IMR-90 (cell line): ENCODE data around the gene SCN8A. TPM values are rescaled to one million over a fixed set of nuclear protein-coding genes. Genes with fewer than 3 reads are reported as not detected.

Experiments used
- ATAC-seq: fragments of 200-7000 bp; cut with Tn5 transposase; 2 replicates; pipeline ENCODE4 v1.9.1; 2020; ENCODE audit warnings: low read depth, mild to moderate bottlenecking, moderate library complexity
- BruUV-seq: library from RNA; stranded (reverse); fragments of 400-500 nt; replicated peaks from 2 replicates; lab custom pipeline; 2021; lab: Mats Ljungman, UMichigan
- CTCF ChIA-PET: fragments of 300-600 bp; formaldehyde crosslinking; extraction: SDS; loops from one replicate; lab custom pipeline; 2021; ENCODE audit warnings: antibody characterized with exemption; lab: Yijun Ruan, JAX
- POLR2A ChIA-PET: fragments of 300-600 bp; sonication (Branson Sonifier 250); formaldehyde crosslinking; loops from one replicate; lab custom pipeline; 2022; ENCODE audit warnings: antibody characterized with exemption; ENCODE audit not compliant: unreplicated experiment; lab: Charles Lee
- DNase-seq: peaks from one replicate; pipeline ENCODE4 v3.0.0; 2013
- H2AFZ ChIP-seq: replicated peaks from 2 replicates; pipeline ENCODE3; 2013; ENCODE audit warnings: low read length, mild to moderate bottlenecking; ENCODE audit not compliant: poor library complexity
- H2AK5ac ChIP-seq: 2 replicates; pipeline ENCODE4 v1.6.1; 2013; ENCODE audit warnings: low read depth, low read length, inconsistent platforms
- H2AK9ac ChIP-seq: replicated peaks from 2 replicates; pipeline ENCODE3; 2013; ENCODE audit warnings: mild to moderate bottlenecking, low read depth, low read length, moderate library complexity; ENCODE audit not compliant: poor library complexity
- H2BK120ac ChIP-seq: 2 replicates; pipeline ENCODE4 v1.6.1; 2013; ENCODE audit warnings: low read depth, low read length, inconsistent platforms
- H2BK15ac ChIP-seq: 3 replicates; pipeline ENCODE4 v1.6.1; 2013; ENCODE audit warnings: low read depth, low read length, inconsistent platforms
- H2BK20ac ChIP-seq: 2 replicates; pipeline ENCODE4 v1.6.1; 2013; ENCODE audit warnings: low read depth, mild to moderate bottlenecking, inconsistent platforms, low read length, moderate library complexity
- H2BK5ac ChIP-seq: 2 replicates; pipeline ENCODE4 v1.6.1; 2013; ENCODE audit warnings: mild to moderate bottlenecking, low read depth, low read length, inconsistent platforms; ENCODE audit not compliant: poor library complexity, severe bottlenecking
- H3K14ac ChIP-seq: replicated peaks from 2 replicates; pipeline ENCODE4 v1.6.1; 2013; ENCODE audit warnings: low read depth, low read length, inconsistent platforms
- H3K18ac ChIP-seq: 2 replicates; pipeline ENCODE4 v1.6.1; 2013; ENCODE audit warnings: low read depth, low read length, control low read depth
- H3K23ac ChIP-seq: 2 replicates; pipeline ENCODE4 v1.6.1; 2013; ENCODE audit warnings: low read depth, low read length, inconsistent platforms
- H3K27ac ChIP-seq: 2 replicates; pipeline ENCODE4 v1.5.1; 2013; ENCODE audit warnings: mild to moderate bottlenecking, control low read depth, low read length; ENCODE audit not compliant: insufficient read depth
- H3K27me3 ChIP-seq: 2 replicates; pipeline ENCODE4 v1.6.1; 2013; ENCODE audit warnings: low read length; ENCODE audit not compliant: control insufficient read depth, insufficient read depth
- H3K36me3 ChIP-seq: 2 replicates; pipeline ENCODE4 v1.6.1; 2013; ENCODE audit warnings: low read length, mixed read lengths; ENCODE audit not compliant: control insufficient read depth, insufficient read depth
- H3K4ac ChIP-seq: 2 replicates; pipeline ENCODE4 v1.6.1; 2013; ENCODE audit warnings: low read depth, low read length, inconsistent platforms
- H3K4me1 ChIP-seq: 2 replicates; pipeline ENCODE4 v1.6.1; 2013; ENCODE audit warnings: low read length, mixed read lengths; ENCODE audit not compliant: control insufficient read depth, insufficient read depth
- H3K4me2 ChIP-seq: 2 replicates; pipeline ENCODE4 v1.6.1; 2013; ENCODE audit warnings: low read depth, mild to moderate bottlenecking, control low read depth, low read length, moderate library complexity
- H3K4me3 ChIP-seq: 2 replicates; pipeline ENCODE4 v1.5.1; 2013; ENCODE audit warnings: low read depth, mild to moderate bottlenecking, control low read depth, low read length, moderate library complexity; ENCODE audit not compliant: insufficient read depth
- H3K56ac ChIP-seq: 2 replicates; pipeline ENCODE4 v1.6.1; 2013; ENCODE audit warnings: low read length, inconsistent platforms; ENCODE audit not compliant: insufficient read depth; ENCODE audit errors: extremely low read depth
- H3K79me1 ChIP-seq, 2 experiments: 2 replicates each; pipeline ENCODE4 v1.6.1; 2013; ENCODE audit warnings: low read length in 2 of 2, inconsistent platforms in 1 of 2, low read depth in 1 of 2
- H3K9ac ChIP-seq: 2 replicates; pipeline ENCODE4 v1.6.1; 2013; ENCODE audit warnings: low read depth, low read length, control low read depth
- H3K9me1 ChIP-seq: 2 replicates; pipeline ENCODE4 v1.6.1; 2013; ENCODE audit warnings: low read length, inconsistent platforms; ENCODE audit not compliant: insufficient read depth
- H3K9me3 ChIP-seq: 2 replicates; pipeline ENCODE4 v1.6.1; 2013; ENCODE audit warnings: low read length; ENCODE audit not compliant: control insufficient read depth, insufficient read depth
- H4K20me1 ChIP-seq: 2 replicates; pipeline ENCODE4 v1.6.1; 2013; ENCODE audit warnings: low read length, inconsistent platforms; ENCODE audit not compliant: insufficient read depth
- H4K5ac ChIP-seq: 2 replicates; pipeline ENCODE4 v1.6.1; 2013; ENCODE audit warnings: mild to moderate bottlenecking, low read depth, low read length, control low read depth
- H4K8ac ChIP-seq, 2 experiments: 2 replicates each; pipeline ENCODE4 v1.6.1; 2013; ENCODE audit warnings: low read depth in 2 of 2, low read length in 2 of 2, control low read depth in 1 of 2, inconsistent platforms in 1 of 2
- H4K91ac ChIP-seq: 2 replicates; pipeline ENCODE4 v1.6.1; 2013; ENCODE audit warnings: low read depth, low read length, inconsistent platforms; ENCODE audit not compliant: insufficient read depth
- ELK1 ChIP-seq: fragments of 150-350 bp; IDR thresholded peaks from 2 replicates; pipeline ENCODE4 v1.6.1; 2016; ENCODE audit warnings: low read depth, mild to moderate bottlenecking, low read length, moderate library complexity, borderline replicate concordance
- MAFK ChIP-seq: IDR thresholded peaks from 2 replicates; pipeline ENCODE4 v1.6.1; 2012; ENCODE audit warnings: low read depth, low read length, improper control_type of control experiment
- RAD21 ChIP-seq: IDR thresholded peaks from 2 replicates; pipeline ENCODE4 v1.6.1; 2012; ENCODE audit warnings: low read length, improper control_type of control experiment
- WGBS, 2 experiments: methylation state at CpG; one replicate each; pipeline versions ENCODE4 v1.1.5 to v1.1.7; 2013; ENCODE audit warnings: missing lambda C conversion rate in 2 of 2; ENCODE audit not compliant: insufficient read length in 1 of 2; ENCODE audit errors: extremely low coverage in 2 of 2; 5-methylcytosine and 5-hydroxymethylcytosine counted together
- dilution Hi-C: fragments of 300-500 bp; cut with HindIII; formaldehyde crosslinking; loops from one replicate; pipeline ENCODE4 v1.14.3; 2018; ENCODE audit warnings: low sequenced_read_pairs; ENCODE audit not compliant: unreplicated experiment
- in situ Hi-C: fragments of 300-500 bp; cut with MboI; formaldehyde crosslinking; loops from 3 replicates; pipeline ENCODE4 v1.14.3; 2019; ENCODE audit warnings: low sequenced_read_pairs, inconsistent platforms, mixed read lengths
- intact Hi-C: fragments of 100-400 bp; cut with micrococcal nuclease; formaldehyde crosslinking; loops from 2 replicates; pipeline ENCODE4 v1.10.0; 2022
- polyA plus RNA-seq, 3 experiments: library from polyadenylated mRNA; depleted of rRNA; stranded (reverse); fragments of >200 nt; gene quantifications; 2 replicates each; pipeline ENCODE4 v1.2.3, GENCODE V29; 2012; ENCODE audit warnings: low replicate concordance in 1 of 3
- total RNA-seq: library from RNA; depleted of rRNA; stranded (reverse); fragments of >200 nt; gene quantifications from 2 replicates; pipeline ENCODE4 v1.2.3, GENCODE V29; 2012

SCN8A gene
- total and polyA plus RNA-seq, 2 of the 4 experiments (the other 2 are of a cell fraction) = 6.9 to 19.7 TPM

GRCh38 chr12:51779876-51780275 is 188.8 kb downstream of the SCN8A start:
- no peak overlapping the region for H3K4me3 ChIP-seq
- peaks cover 2% of the 10 kb centered on the region for H3K36me3 ChIP-seq
- H3K9me3 ChIP-seq = no peaks in the 10 kb centered on the region
- H2BK5ac ChIP-seq = no peak overlapping the region
- in situ Hi-C loops = no loop called here
- no peak for ATAC-seq
- no peak overlapping the region for H3K4ac ChIP-seq
- TF ChIP-seq RAD21 (no peak), ELK1 (no peak), MAFK (no peak)
- no peak for DNase-seq
- H3K27ac ChIP-seq = no peak overlapping the region
- no peak overlapping the region for H2BK120ac ChIP-seq
- H3K14ac ChIP-seq = no peak overlapping the region
- no peaks in the 10 kb centered on the region for H3K79me1 ChIP-seq
- no peaks in the 10 kb centered on the region for H4K20me1 ChIP-seq
- H4K8ac ChIP-seq = no peak overlapping the region
- H3K23ac ChIP-seq = no peak overlapping the region
- H3K4me1 ChIP-seq = no peaks in the 10 kb centered on the region
- no peak overlapping the region for H2BK20ac ChIP-seq
- WGBS, 2 experiments = 94% methylated on average over 2 of the region's 5 CpGs; no CpG with 5 or more reads in 1 of the 2 experiments
- H4K91ac ChIP-seq = no peak overlapping the region
- no peak overlapping the region for H3K56ac ChIP-seq
- H4K5ac ChIP-seq = no peak overlapping the region
- H3K18ac ChIP-seq = no peak overlapping the region
- H2AK5ac ChIP-seq = no peak overlapping the region
- no TSS peak for BruUV-seq
- no peak overlapping the region for H3K4me2 ChIP-seq
- CTCF ChIA-PET = no interaction called here
- H2BK15ac ChIP-seq = no peak overlapping the region
- no peaks in the 10 kb centered on the region for H3K27me3 ChIP-seq
- dilution Hi-C loops = no loop called here
- intact Hi-C loops = no loop called here
- no peak overlapping the region for H2AK9ac ChIP-seq
- H2AFZ ChIP-seq = no peak overlapping the region
- no peaks in the 10 kb centered on the region for H3K9me1 ChIP-seq
- no peak overlapping the region for H3K9ac ChIP-seq
- POLR2A ChIA-PET = no interaction called here
